ENCODE data around the gene BACH1.
A peak's percentile ranks its signal among the peaks of the same experiment; 100 is the strongest.

BACH1 gene

GRCh38 chr21:29326914-29327554 lies 28.3 kb downstream of the BACH1 start:
- no peak overlapping the region for H3K4me3 ChIP-seq (ENCODE audit: low read depth, low read length)
- no peaks in the 10 kb centered on the region for H3K27me3 ChIP-seq (ENCODE audit: insufficient read depth, low read length)
- H3K79me2 ChIP-seq (ENCODE audit: control insufficient read depth, insufficient read depth, low read length, poor library complexity), result peaks cover 3% of the 10 kb centered on the region
- no peak overlapping the region for H4K91ac ChIP-seq (ENCODE audit: low read depth, low read length)
- no peak overlapping the region for H3K4ac ChIP-seq (ENCODE audit: low read depth, low read length)
- no peak overlapping the region for H4K8ac ChIP-seq (ENCODE audit: low read depth, low read length)
- H2BK12ac ChIP-seq (ENCODE audit: low read length), result no peak overlapping the region
- H3K18ac ChIP-seq (ENCODE audit: low read length), result peak overlapping the region; percentile 61
- H2BK5ac ChIP-seq (ENCODE audit: low read depth, low read length, poor library complexity), result no peak overlapping the region
- no peaks in the 10 kb centered on the region for H3K79me1 ChIP-seq (ENCODE audit: low read length)
- H3K14ac ChIP-seq (ENCODE audit: low read length), result no peak overlapping the region
- H3K4me1 ChIP-seq (ENCODE audit: control insufficient read depth in 1 of 2, insufficient read depth in 2 of 2, low read length in 2 of 2), result no peaks in the 10 kb centered on the region
- no peak overlapping the region for H3K9ac ChIP-seq (ENCODE audit: low read length)
- H3K36me3 ChIP-seq (ENCODE audit: control insufficient read depth in 1 of 2, insufficient read depth in 2 of 2, low read length in 2 of 2), result peaks cover 13 to 15% of the 10 kb centered on the region in 2 experiments
- no peak overlapping the region for H3K27ac ChIP-seq (ENCODE audit: low read depth, low read length)
- no peak overlapping the region for H3K4me2 ChIP-seq (ENCODE audit: low read length)
- H2AFZ ChIP-seq (ENCODE audit: insufficient read depth, low read length, poor library complexity), result no peak overlapping the region
- H3K23ac ChIP-seq (ENCODE audit: low read length), result no peak overlapping the region
- no peak for DNase-seq
- H4K12ac ChIP-seq (ENCODE audit: low read depth, low read length), result no peak overlapping the region
- H2BK120ac ChIP-seq (ENCODE audit: insufficient read depth, low read length, poor library complexity), result no peak overlapping the region
- no peaks in the 10 kb centered on the region for H3K9me3 ChIP-seq (ENCODE audit: insufficient read depth, low read depth, low read length)
- no CpG with 5 or more reads among the region's 10 CpGs for WGBS (ENCODE audit: extremely low coverage, insufficient coverage, insufficient read length)
- H2AK5ac ChIP-seq (ENCODE audit: low read length), result no peak overlapping the region

DNA sequence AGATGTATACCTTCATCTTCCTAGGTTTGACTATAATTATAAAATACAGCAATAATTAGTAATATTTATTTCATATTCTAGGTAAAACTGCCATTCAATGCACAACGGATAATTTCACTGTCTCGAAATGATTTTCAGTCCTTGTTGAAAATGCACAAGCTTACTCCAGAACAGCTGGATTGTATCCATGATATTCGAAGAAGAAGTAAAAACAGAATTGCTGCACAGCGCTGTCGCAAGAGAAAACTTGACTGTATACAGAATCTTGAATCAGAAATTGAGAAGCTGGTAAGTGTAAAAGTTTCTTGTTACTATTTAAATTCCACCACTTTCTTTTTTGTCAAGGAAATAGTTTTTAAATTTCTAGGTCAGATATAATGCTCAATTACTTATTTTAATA lies 30.7 kb downstream of the BACH1 start:
- H3K79me1 ChIP-seq (ENCODE audit: low read length), result no peaks in the 10 kb centered on the region
- no peak overlapping the region for H3K9ac ChIP-seq (ENCODE audit: low read length)
- H3K9me3 ChIP-seq (ENCODE audit: insufficient read depth, low read depth, low read length), result no peaks in the 10 kb centered on the region
- H3K4me1 ChIP-seq (ENCODE audit: control insufficient read depth in 1 of 2, insufficient read depth in 2 of 2, low read length in 2 of 2), result no peaks in the 10 kb centered on the region
- no peak overlapping the region for H3K4me2 ChIP-seq (ENCODE audit: low read length)
- no peak overlapping the region for H2BK5ac ChIP-seq (ENCODE audit: low read depth, low read length, poor library complexity)
- H3K36me3 ChIP-seq (ENCODE audit: control insufficient read depth in 1 of 2, insufficient read depth in 2 of 2, low read length in 2 of 2), result peaks cover 11% of the 10 kb centered on the region in 2 experiments
- no peaks in the 10 kb centered on the region for H3K79me2 ChIP-seq (ENCODE audit: control insufficient read depth, insufficient read depth, low read length, poor library complexity)
- H4K91ac ChIP-seq (ENCODE audit: low read depth, low read length), result no peak overlapping the region
- WGBS (ENCODE audit: extremely low coverage, insufficient coverage, insufficient read length), result no CpG with 5 or more reads among the region's 5 CpGs
- no peak overlapping the region for H2AK5ac ChIP-seq (ENCODE audit: low read length)
- H3K4ac ChIP-seq (ENCODE audit: low read depth, low read length), result no peak overlapping the region
- no peak overlapping the region for H2AFZ ChIP-seq (ENCODE audit: insufficient read depth, low read length, poor library complexity)
- H3K27me3 ChIP-seq (ENCODE audit: insufficient read depth, low read length), result no peaks in the 10 kb centered on the region
- no peak overlapping the region for H4K12ac ChIP-seq (ENCODE audit: low read depth, low read length)
- no peak overlapping the region for H2BK120ac ChIP-seq (ENCODE audit: insufficient read depth, low read length, poor library complexity)
- no peak overlapping the region for H3K14ac ChIP-seq (ENCODE audit: low read length)
- no peak overlapping the region for H4K8ac ChIP-seq (ENCODE audit: low read depth, low read length)
- H3K4me3 ChIP-seq (ENCODE audit: low read depth, low read length), result no peak overlapping the region
- DNase-seq, result no peak
- H3K23ac ChIP-seq (ENCODE audit: low read length), result no peak overlapping the region
- H2BK12ac ChIP-seq (ENCODE audit: low read length), result no peak overlapping the region
- no peak overlapping the region for H3K18ac ChIP-seq (ENCODE audit: low read length)
- no peak overlapping the region for H3K27ac ChIP-seq (ENCODE audit: low read depth, low read length)

DNA sequence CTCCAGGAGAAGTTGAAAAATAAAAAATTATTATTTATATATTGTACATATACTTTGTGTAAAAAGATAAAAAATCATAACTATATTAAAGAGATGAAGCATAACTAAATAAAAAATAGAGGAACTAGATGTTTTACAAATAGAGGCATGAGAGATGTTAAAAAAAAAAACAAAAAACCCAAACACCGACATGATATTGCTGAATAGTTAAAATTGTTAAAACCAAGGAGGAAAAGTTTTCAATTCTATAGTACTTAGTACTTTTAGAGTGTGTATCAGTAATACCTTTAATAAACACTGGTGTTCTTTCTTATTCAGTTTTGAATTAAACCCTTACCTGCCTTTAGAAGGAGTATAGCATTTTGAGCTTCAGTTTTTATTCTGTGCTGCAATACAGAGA lies 32.1 kb downstream of the BACH1 start:
- Histone ChIP-seq H2AFZ (ENCODE audit: insufficient read depth, low read length, poor library complexity) (no peak overlapping the region), H3K14ac (ENCODE audit: low read length) (no peak overlapping the region), H3K27ac (ENCODE audit: low read depth, low read length) (no peak overlapping the region), H3K23ac (ENCODE audit: low read length) (no peak overlapping the region), H2BK12ac (ENCODE audit: low read length) (no peak overlapping the region), H2AK5ac (ENCODE audit: low read length) (no peak overlapping the region), H4K12ac (ENCODE audit: low read depth, low read length) (no peak overlapping the region), H3K36me3 (ENCODE audit: control insufficient read depth in 1 of 2, insufficient read depth in 2 of 2, low read length in 2 of 2) (peaks cover 11% of the 10 kb centered on the region in 2 experiments), H3K79me1 (ENCODE audit: low read length) (no peaks in the 10 kb centered on the region), H2BK120ac (ENCODE audit: insufficient read depth, low read length, poor library complexity) (no peak overlapping the region), H3K4me3 (ENCODE audit: low read depth, low read length) (no peak overlapping the region), H3K9me3 (ENCODE audit: insufficient read depth, low read depth, low read length) (no peaks in the 10 kb centered on the region), H4K91ac (ENCODE audit: low read depth, low read length) (no peak overlapping the region), H3K27me3 (ENCODE audit: insufficient read depth, low read length) (no peaks in the 10 kb centered on the region), H3K4ac (ENCODE audit: low read depth, low read length) (no peak overlapping the region), H3K4me1 (ENCODE audit: control insufficient read depth in 1 of 2, insufficient read depth in 2 of 2, low read length in 2 of 2) (no peaks in the 10 kb centered on the region), H3K18ac (ENCODE audit: low read length) (no peak overlapping the region), H4K8ac (ENCODE audit: low read depth, low read length) (no peak overlapping the region), H3K9ac (ENCODE audit: low read length) (no peak overlapping the region), H3K79me2 (ENCODE audit: control insufficient read depth, insufficient read depth, low read length, poor library complexity) (no peaks in the 10 kb centered on the region), H2BK5ac (ENCODE audit: low read depth, low read length, poor library complexity) (no peak overlapping the region), H3K4me2 (ENCODE audit: low read length) (no peak overlapping the region)
- no CpG with 5 or more reads among the region's 1 CpG for WGBS (ENCODE audit: extremely low coverage, insufficient coverage, insufficient read length)
- DNase-seq, result no peak

- Histone ChIP-seq H2BK120ac (ENCODE audit: insufficient read depth, low read length, poor library complexity) (no peak overlapping the region), H3K27me3 (ENCODE audit: insufficient read depth, low read length) (no peaks in the 10 kb centered on the region), H2AFZ (ENCODE audit: insufficient read depth, low read length, poor library complexity) (no peak overlapping the region), H4K8ac (ENCODE audit: low read depth, low read length) (no peak overlapping the region), H3K79me1 (ENCODE audit: low read length) (no peaks in the 10 kb centered on the region), H3K4me3 (ENCODE audit: low read depth, low read length) (no peak overlapping the region), H2BK5ac (ENCODE audit: low read depth, low read length, poor library complexity) (no peak overlapping the region), H2BK12ac (ENCODE audit: low read length) (no peak overlapping the region), H3K27ac (ENCODE audit: low read depth, low read length) (no peak overlapping the region), H3K36me3 (ENCODE audit: control insufficient read depth in 1 of 2, insufficient read depth in 2 of 2, low read length in 2 of 2) (peaks cover 5 to 8% of the 10 kb centered on the region in 2 experiments), H3K23ac (ENCODE audit: low read length) (no peak overlapping the region), H3K14ac (ENCODE audit: low read length) (no peak overlapping the region), H3K9ac (ENCODE audit: low read length) (no peak overlapping the region), H3K4me1 (ENCODE audit: control insufficient read depth in 1 of 2, insufficient read depth in 2 of 2, low read length in 2 of 2) (no peaks in the 10 kb centered on the region), H3K18ac (ENCODE audit: low read length) (no peak overlapping the region), H3K9me3 (ENCODE audit: insufficient read depth, low read depth, low read length) (no peaks in the 10 kb centered on the region), H3K79me2 (ENCODE audit: control insufficient read depth, insufficient read depth, low read length, poor library complexity) (no peaks in the 10 kb centered on the region), H3K4ac (ENCODE audit: low read depth, low read length) (no peak overlapping the region), H3K4me2 (ENCODE audit: low read length) (no peak overlapping the region), H4K91ac (ENCODE audit: low read depth, low read length) (no peak overlapping the region), H2AK5ac (ENCODE audit: low read length) (no peak overlapping the region), H4K12ac (ENCODE audit: low read depth, low read length) (no peak overlapping the region)
- no peak for DNase-seq
- WGBS (ENCODE audit: extremely low coverage, insufficient coverage, insufficient read length), result 100% methylated on average over 1 of the region's 10 CpGs
Observed at GRCh38 chr21:29332461-29333362, 34.0 kb downstream of the BACH1 start.

Measured in trophoblast cell (in vitro differentiated cells and primary cell).